H1 (cell line): ENCODE measurements around the gene SEMA3A. TPM values are rescaled to one million over a fixed set of nuclear protein-coding genes. Genes with fewer than 3 reads are reported as not detected.

Experiments used
- CTCF ChIA-PET: fragments of 300-600 bp; sonication (Branson Sonifier 250); formaldehyde crosslinking; loops from one replicate; lab custom pipeline; 2021; ENCODE audit not compliant: partially characterized antibody; lab: Charles Lee
- POLR2A ChIA-PET: fragments of 300-600 bp; sonication (Branson Sonifier 250); formaldehyde crosslinking; loops from one replicate; lab custom pipeline; 2021; ENCODE audit warnings: inconsistent platforms; ENCODE audit not compliant: partially characterized antibody; lab: Charles Lee
- DNase-seq, 2 experiments: peaks; one replicate each; pipeline versions ENCODE4 v3.0.0 to v3.0.0-alpha.2; 2010 to 2022; ENCODE audit warnings: low spot score in 2 of 2, low read depth in 1 of 2, mixed read lengths in 1 of 2
- FAIRE-seq: peaks from 2 replicates; lab custom pipeline; 2011; peaks lifted over from hg19 to GRCh38; lab: Jason Lieb, UNC
- H2AFZ ChIP-seq: 2 replicates; pipeline ENCODE4 v1.8.1; 2012; ENCODE audit warnings: low read length, inconsistent platforms
- H2AK5ac ChIP-seq: 2 replicates; pipeline ENCODE4 v1.6.1; 2013; ENCODE audit warnings: low read depth, low read length
- H2BK120ac ChIP-seq: replicated peaks from 2 replicates; pipeline ENCODE3; 2013; ENCODE audit warnings: low read depth, low read length, inconsistent platforms
- H2BK12ac ChIP-seq: 2 replicates; pipeline ENCODE4 v1.6.1; 2013; ENCODE audit warnings: low read depth, low read length
- H2BK15ac ChIP-seq: 2 replicates; pipeline ENCODE4 v1.6.1; 2013; ENCODE audit warnings: low read length
- H2BK20ac ChIP-seq: 2 replicates; pipeline ENCODE4 v1.6.1; 2013; ENCODE audit warnings: low read length
- H2BK5ac ChIP-seq: 2 replicates; pipeline ENCODE4 v1.6.1; 2013; ENCODE audit warnings: low read depth, low read length
- H3K14ac ChIP-seq: 2 replicates; pipeline ENCODE4 v1.6.1; 2013; ENCODE audit warnings: inconsistent platforms; ENCODE audit not compliant: insufficient read length
- H3K18ac ChIP-seq: 2 replicates; pipeline ENCODE4 v1.6.1; 2013; ENCODE audit warnings: low read length; ENCODE audit errors: extremely low read depth
- H3K23ac ChIP-seq: 2 replicates; pipeline ENCODE4 v1.6.1; 2013; ENCODE audit warnings: inconsistent platforms; ENCODE audit not compliant: insufficient read length
- H3K23me2 ChIP-seq: 2 replicates; pipeline ENCODE4 v1.6.1; 2013; ENCODE audit warnings: low read depth, low read length
- H3K27ac ChIP-seq: 2 replicates; pipeline ENCODE4 v1.6.1; 2011; ENCODE audit warnings: low read depth, low read length, inconsistent platforms
- H3K27me3 ChIP-seq, 4 experiments: replicated peaks in 1 of 4; 1 replicate in 1 of 4; 2 replicates in 3 of 4; pipeline versions ENCODE4 v1.6.1 to v1.8.1; 2011 to 2013; ENCODE audit warnings: low read length in 3 of 4, mild to moderate bottlenecking in 3 of 4, inconsistent platforms in 2 of 4, mixed read lengths in 2 of 4, moderate library complexity in 1 of 4; ENCODE audit not compliant: control insufficient read depth in 3 of 4, insufficient read depth in 3 of 4; ENCODE audit errors: extremely low read depth in 1 of 4
- H3K36me3 ChIP-seq, 4 experiments: 2 replicates each; pipeline versions ENCODE4 v1.6.1 to v1.8.1; 2011 to 2013; ENCODE audit warnings: mild to moderate bottlenecking in 4 of 4, low read length in 3 of 4, moderate library complexity in 2 of 4, control low read depth in 1 of 4, inconsistent platforms in 1 of 4; ENCODE audit not compliant: insufficient read depth in 4 of 4, control insufficient read depth in 2 of 4
- H3K4ac ChIP-seq: replicated peaks from 2 replicates; pipeline ENCODE3; 2013; ENCODE audit warnings: low read length, low read depth, mixed read lengths, inconsistent platforms; ENCODE audit not compliant: insufficient read length
- H3K4me1 ChIP-seq, 4 experiments: replicated peaks in 1 of 4; 1 replicate in 1 of 4; 2 replicates in 3 of 4; pipeline versions ENCODE4 v1.6.1 to v1.8.1; 2011 to 2013; ENCODE audit warnings: low read length in 3 of 4, inconsistent platforms in 2 of 4, mixed read lengths in 1 of 4; ENCODE audit not compliant: insufficient read depth in 4 of 4, control insufficient read depth in 3 of 4
- H3K4me2 ChIP-seq, 2 experiments: 2 replicates each; pipeline versions ENCODE4 v1.6.1 to v1.8.1; 2011 to 2013; ENCODE audit warnings: low read depth in 2 of 2, low read length in 2 of 2, control low read depth in 1 of 2, inconsistent platforms in 1 of 2, mild to moderate bottlenecking in 1 of 2; ENCODE audit not compliant: insufficient read depth in 1 of 2
- H3K4me3 ChIP-seq, 4 experiments: fragments of 200-600, 300-600 bp in 1 of 4; sonication (generic), shearing (Covaris generic), sonication (Bioruptor Twin) in 1 of 4; 2 replicates each; pipeline versions ENCODE4 v1.5.1 to v1.8.1; 2011 to 2016; ENCODE audit warnings: low read length in 4 of 4, low read depth in 3 of 4, control low read depth in 2 of 4, inconsistent platforms in 2 of 4, mild to moderate bottlenecking in 2 of 4, mixed read lengths in 1 of 4, moderate library complexity in 1 of 4; ENCODE audit not compliant: insufficient read depth in 2 of 4; ENCODE audit errors: extremely low read depth in 1 of 4
- H3K56ac ChIP-seq: replicated peaks from 2 replicates; pipeline ENCODE3; 2013; ENCODE audit warnings: low read depth, mild to moderate bottlenecking, mixed read lengths, low read length, inconsistent platforms; ENCODE audit not compliant: insufficient read length
- H3K79me1 ChIP-seq: 2 replicates; pipeline ENCODE4 v1.6.1; 2013; ENCODE audit warnings: low read depth, low read length, control low read depth
- H3K79me2 ChIP-seq, 2 experiments: 2 replicates each; pipeline versions ENCODE4 v1.6.1 to v1.8.1; 2012 to 2013; ENCODE audit warnings: low read length in 2 of 2, mild to moderate bottlenecking in 2 of 2, inconsistent platforms in 1 of 2; ENCODE audit not compliant: insufficient read depth in 2 of 2, control insufficient read depth in 1 of 2
- H3K9ac ChIP-seq, 4 experiments: replicated peaks in 1 of 4; 1 replicate in 1 of 4; 2 replicates in 3 of 4; pipeline versions ENCODE4 v1.6.1 to v1.8.1; 2011 to 2013; ENCODE audit warnings: low read depth in 3 of 4, low read length in 3 of 4, control low read depth in 2 of 4, mild to moderate bottlenecking in 2 of 4, moderate library complexity in 2 of 4, inconsistent platforms in 1 of 4; ENCODE audit errors: extremely low read depth in 1 of 4
- H3K9me3 ChIP-seq, 2 experiments: 2 replicates each; pipeline versions ENCODE4 v1.6.1 to v1.8.1; 2012 to 2013; ENCODE audit warnings: mild to moderate bottlenecking in 2 of 2, moderate library complexity in 2 of 2, control low read depth in 1 of 2, inconsistent platforms in 1 of 2, low read depth in 1 of 2, low read length in 1 of 2, mixed read lengths in 1 of 2; ENCODE audit not compliant: insufficient read depth in 2 of 2
- H4K20me1 ChIP-seq, 2 experiments: replicated peaks in 1 of 2; 2 replicates each; pipeline versions ENCODE3 to v1.8.1; 2011 to 2013; ENCODE audit warnings: inconsistent platforms in 2 of 2, low read length in 2 of 2, mild to moderate bottlenecking in 1 of 2; ENCODE audit not compliant: insufficient read depth in 2 of 2, control insufficient read depth in 1 of 2
- H4K5ac ChIP-seq: 2 replicates; pipeline ENCODE4 v1.6.1; 2013; ENCODE audit warnings: low read length, low read depth, mixed read lengths, inconsistent platforms; ENCODE audit not compliant: insufficient read length
- H4K8ac ChIP-seq: 2 replicates; pipeline ENCODE4 v1.8.0; 2013; ENCODE audit warnings: mild to moderate bottlenecking, moderate library complexity, low read length, inconsistent platforms; ENCODE audit not compliant: insufficient read depth; ENCODE audit errors: extremely low read depth
- H4K91ac ChIP-seq: replicated peaks from 2 replicates; pipeline ENCODE3; 2013; ENCODE audit warnings: low read length, mixed read lengths, inconsistent platforms; ENCODE audit not compliant: insufficient read length
- FOSL1 ChIP-seq: IDR thresholded peaks from 2 replicates; pipeline ENCODE4 v1.6.1; 2011; ENCODE audit warnings: mild to moderate bottlenecking, low read depth, low read length, moderate library complexity; ENCODE audit not compliant: insufficient read depth
- SP4 ChIP-seq: IDR thresholded peaks from 2 replicates; pipeline ENCODE4 v1.6.1; 2012; ENCODE audit warnings: low read length, inconsistent platforms
- WGBS, 2 experiments: shearing (Covaris generic) in 1 of 2; methylation state at CpG; one replicate each; pipeline versions ENCODE4 v1.1.6 to v1.1.7; 2013 to 2015; ENCODE audit warnings: low lambda C conversion rate in 2 of 2, mixed read lengths in 2 of 2, inconsistent platforms in 1 of 2, low coverage in 1 of 2, missing lambda C conversion rate in 1 of 2; ENCODE audit not compliant: insufficient replicate concordance in 2 of 2, insufficient coverage in 1 of 2, insufficient read length in 1 of 2; ENCODE audit errors: extremely low coverage in 1 of 2, missing lambda C conversion rate in 1 of 2; 5-methylcytosine and 5-hydroxymethylcytosine counted together
- polyA plus RNA-seq, 7 experiments: library from polyadenylated mRNA; depleted of rRNA in 3 of 7; stranded (reverse) in 5 of 7; unstranded in 2 of 7; fragments of >200 nt in 5 of 7; fragments of 200-250 nt in 2 of 7; gene quantifications; 1 replicate in 5 of 7; 2 replicates in 1 of 7; 4 replicates in 1 of 7; pipeline versions ENCODE4 v1.2.1 to v1.2.3, GENCODE V29; 2011 to 2013; ENCODE audit warnings: missing spikeins in 2 of 7, mixed read lengths in 2 of 7
- total RNA-seq: library from RNA; stranded (reverse); fragmentation: NEBNext Ultra II Directional; extraction: Animal tissue kit (Norgen Biotek cat#: 25700); gene quantifications from 2 replicates; pipeline ENCODE4 v1.2.1, GENCODE V29; 2021

The SEMA3A gene
- total and polyA plus RNA-seq, 2 of the 8 experiments (the other 6 are each of a cell fraction or from before 2014, with no cell fraction given) = 8.1 to 45.9 TPM

DNA sequence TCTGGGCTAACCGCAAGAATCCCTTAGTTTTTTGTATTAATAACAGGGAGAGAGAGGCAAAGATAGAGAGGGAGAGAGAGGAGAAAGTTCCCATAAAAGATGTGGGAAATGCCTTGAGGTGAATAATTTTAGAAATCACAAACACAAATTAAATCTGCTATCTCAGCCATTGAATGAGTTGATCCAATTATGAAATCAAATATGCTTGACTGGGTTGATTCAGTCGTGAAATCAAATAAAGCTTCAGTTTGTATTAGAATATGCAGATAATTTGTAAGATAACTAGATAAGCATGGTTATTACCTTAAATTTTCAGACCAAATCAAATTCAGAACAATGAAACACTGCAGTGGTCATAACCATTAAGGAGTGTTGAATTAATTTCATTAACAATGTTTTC is 68.9 kb downstream of the SEMA3A start:
- H3K27ac ChIP-seq = no peak overlapping the region
- TF ChIP-seq FOSL1 (no peak), SP4 (no peak)
- no peak overlapping the region for H2AFZ ChIP-seq
- H3K4me2 ChIP-seq = no peak overlapping the region
- H3K56ac ChIP-seq = no peak overlapping the region
- ChIA-PET POLR2A (no interaction called here), CTCF (no interaction called here)
- H3K27me3 ChIP-seq = no peaks in the 10 kb centered on the region
- no peak overlapping the region for H2BK20ac ChIP-seq
- H4K91ac ChIP-seq = no peak overlapping the region
- H3K9ac ChIP-seq = no peak overlapping the region
- no peak overlapping the region for H2BK5ac ChIP-seq
- 95% methylated on average over 2 of the region's 2 CpGs; no CpG with 5 or more reads in 1 of the 2 experiments for WGBS, 2 experiments
- H2BK12ac ChIP-seq = no peak overlapping the region
- no peaks in the 10 kb centered on the region for H4K20me1 ChIP-seq
- no peaks in the 10 kb centered on the region for H3K79me1 ChIP-seq
- H4K5ac ChIP-seq = no peak overlapping the region
- DNase-seq (no peak), FAIRE-seq (no peak)
- no peak overlapping the region for H3K23ac ChIP-seq
- no peak overlapping the region for H2BK15ac ChIP-seq
- no peak overlapping the region for H2BK120ac ChIP-seq
- H3K18ac ChIP-seq = no peak overlapping the region
- H2AK5ac ChIP-seq = no peak overlapping the region
- no peak overlapping the region for H3K4me3 ChIP-seq
- peaks cover 0 to 11% (median 4%) of the 10 kb centered on the region in 4 experiments; a peak in 3 of 7 replicates for H3K4me1 ChIP-seq
- H3K79me2 ChIP-seq = no peaks in the 10 kb centered on the region
- H3K14ac ChIP-seq = no peak overlapping the region
- no peak overlapping the region for H4K8ac ChIP-seq
- no peaks in the 10 kb centered on the region; a peak in 1 of 8 replicates for H3K36me3 ChIP-seq
- no peaks in the 10 kb centered on the region for H3K9me3 ChIP-seq
- H3K23me2 ChIP-seq = no peaks in the 10 kb centered on the region
- no peak overlapping the region for H3K4ac ChIP-seq
